HTERT RPE-1 (cell line): ENCODE results near the gene EMILIN2.

Experiments used
- in situ Hi-C: fragments of 300-500 bp; cut with MboI; formaldehyde crosslinking; loops from 4 replicates; pipeline ENCODE4 v1.14.3; 2020; ENCODE audit warnings: low sequenced_read_pairs

The EMILIN2 gene

DNA sequence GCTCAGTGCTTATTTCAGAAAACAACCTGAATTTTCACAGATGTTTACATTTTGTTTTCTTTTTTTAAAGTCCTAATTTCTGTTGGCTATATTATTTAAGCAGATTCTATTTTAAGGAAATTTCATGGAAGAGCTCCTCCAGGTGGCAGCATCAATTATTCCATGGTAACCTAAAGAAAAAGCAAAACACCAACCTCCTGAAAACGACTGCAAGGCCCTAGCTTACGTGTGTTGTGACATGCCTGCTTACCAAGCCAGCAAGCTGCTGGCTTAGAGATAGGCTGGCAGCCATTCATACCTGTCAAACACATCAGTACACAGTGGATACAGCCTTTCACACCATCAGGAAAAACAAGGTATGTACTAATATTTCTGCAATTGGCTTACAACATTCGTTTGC is 101.2 kb downstream of the EMILIN2 start:
- in situ Hi-C loops = no loop called here

DNA sequence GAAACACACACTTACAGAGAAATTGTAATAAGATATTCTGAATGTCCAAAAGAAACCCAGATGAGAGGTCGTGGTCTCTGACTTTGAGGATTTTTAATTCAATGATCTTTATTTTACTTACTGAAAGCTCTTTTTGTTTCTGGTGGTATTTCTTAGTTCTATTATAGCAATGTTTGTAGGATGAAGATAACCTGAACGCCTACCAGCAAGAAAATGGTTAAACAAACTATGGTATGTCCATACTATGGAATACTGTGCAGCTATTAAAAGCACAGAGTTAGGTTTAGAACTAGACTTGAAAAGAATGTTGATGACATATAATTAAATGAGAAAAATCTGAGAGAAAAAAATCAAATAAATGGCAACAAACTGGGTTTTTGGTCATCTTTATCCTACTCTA is 105.8 kb downstream of the EMILIN2 start:
- in situ Hi-C loops = no loop called here

DNA sequence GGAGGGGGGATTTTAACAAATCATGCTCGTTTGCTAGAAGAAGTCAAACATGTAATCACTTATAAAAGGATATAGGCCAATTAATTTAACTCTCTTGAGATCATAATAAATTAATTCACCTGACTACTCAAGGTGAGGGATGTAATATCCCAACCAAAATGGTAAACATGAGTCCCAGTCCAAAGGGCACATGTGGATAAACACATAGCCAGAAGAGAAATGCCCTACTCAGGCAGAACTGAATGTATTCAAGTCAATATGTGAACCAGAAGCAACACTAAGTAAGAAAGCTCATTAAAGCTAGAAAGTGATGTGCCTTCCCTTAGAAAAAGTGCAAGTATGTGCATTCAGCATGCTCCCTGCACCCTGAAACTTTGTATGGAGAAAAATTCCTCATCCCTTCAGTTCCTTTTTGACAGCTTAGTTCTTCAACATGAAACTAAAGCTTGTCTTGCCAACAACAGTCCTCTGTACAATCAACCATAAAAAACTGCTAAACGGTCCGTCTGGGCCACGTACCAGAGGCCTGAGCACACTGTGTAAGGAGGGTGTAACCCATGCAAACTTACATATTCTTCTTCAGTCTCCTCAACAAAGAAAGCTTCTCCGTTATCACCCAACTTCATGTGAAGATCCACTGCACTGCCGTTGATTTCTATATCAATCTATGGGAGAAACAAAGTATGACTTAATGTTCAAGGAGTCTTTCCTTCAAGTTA is 107.3 kb downstream of the EMILIN2 start:
- in situ Hi-C loops = no loop called here

DNA sequence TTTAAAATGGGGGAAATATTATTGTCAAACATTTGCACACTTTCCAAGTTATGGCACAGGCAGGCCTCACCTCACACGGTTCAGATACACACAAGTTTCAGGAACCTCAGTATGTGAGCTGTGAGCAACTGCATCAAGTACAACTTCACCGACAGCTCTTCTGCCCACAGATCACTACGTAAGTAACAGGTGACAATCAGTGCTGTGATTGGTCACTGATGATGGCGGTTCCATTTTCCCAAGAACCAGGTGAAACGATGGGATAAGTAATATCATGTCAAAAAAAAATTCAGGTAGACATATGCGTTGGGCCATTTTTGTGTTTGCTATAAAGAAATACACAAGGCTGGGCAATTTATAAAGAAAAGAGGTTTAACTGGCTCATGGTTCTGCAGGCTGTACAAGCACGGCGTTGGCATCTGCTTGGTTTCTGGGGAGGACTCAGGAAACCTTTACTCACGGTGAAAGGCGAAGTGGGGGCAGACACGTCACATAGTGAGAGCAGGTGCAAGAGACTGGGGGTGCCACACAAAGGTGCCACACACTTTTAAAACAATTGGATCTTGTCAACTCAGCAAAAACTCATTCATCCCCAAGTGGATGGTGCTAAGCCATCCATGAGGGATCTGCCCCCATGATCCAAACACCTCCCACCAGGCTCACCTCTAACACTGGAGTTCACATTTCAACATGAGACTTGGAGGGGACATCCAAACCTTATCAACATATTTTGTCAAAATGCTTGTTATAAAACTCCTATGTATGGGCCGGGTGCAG is 108.3 kb downstream of the EMILIN2 start:
- in situ Hi-C loops = no loop called here

DNA sequence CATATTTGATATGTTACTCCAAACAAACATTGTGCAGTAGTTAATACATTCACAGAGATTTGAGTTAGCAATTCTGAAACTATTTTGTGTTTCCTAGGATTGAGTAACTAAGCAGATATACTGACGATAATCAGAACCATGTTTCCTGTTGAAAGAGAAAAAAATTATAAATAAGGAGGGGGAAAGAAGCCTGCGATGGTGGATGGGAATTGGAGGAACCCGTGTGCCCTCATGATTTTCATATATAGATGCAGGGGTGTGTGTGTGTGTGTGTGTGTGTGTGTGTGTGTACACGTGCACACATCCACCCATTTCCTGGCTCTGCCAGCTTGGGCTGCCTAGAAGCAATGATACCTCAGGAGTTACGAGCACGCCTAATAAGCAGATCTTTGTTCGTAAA is 109.2 kb downstream of the EMILIN2 start:
- in situ Hi-C loops = no loop called here

DNA sequence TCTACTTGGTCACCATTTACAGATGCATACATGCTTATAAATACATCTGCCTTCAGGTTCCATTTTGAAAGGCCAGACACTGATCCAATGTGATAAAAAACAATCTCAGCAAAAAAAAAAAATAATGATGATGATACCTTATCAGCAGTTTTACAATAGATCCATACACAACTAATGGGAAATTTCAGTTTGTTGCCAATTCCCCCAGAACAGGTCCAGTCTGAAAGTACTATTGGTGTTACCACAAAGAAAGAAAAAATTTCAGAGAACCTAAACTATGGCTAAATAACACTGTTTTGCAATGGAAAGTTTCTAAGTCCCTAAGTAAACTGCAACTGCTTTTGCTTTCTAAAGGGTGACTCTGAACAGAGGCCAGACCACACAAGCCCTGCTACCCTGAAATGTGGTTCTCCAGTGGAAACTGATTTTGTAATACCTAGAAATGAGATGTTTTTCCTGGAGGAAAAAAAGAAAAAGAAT is 112.1 kb downstream of the EMILIN2 start:
- in situ Hi-C loops = no loop called here

DNA sequence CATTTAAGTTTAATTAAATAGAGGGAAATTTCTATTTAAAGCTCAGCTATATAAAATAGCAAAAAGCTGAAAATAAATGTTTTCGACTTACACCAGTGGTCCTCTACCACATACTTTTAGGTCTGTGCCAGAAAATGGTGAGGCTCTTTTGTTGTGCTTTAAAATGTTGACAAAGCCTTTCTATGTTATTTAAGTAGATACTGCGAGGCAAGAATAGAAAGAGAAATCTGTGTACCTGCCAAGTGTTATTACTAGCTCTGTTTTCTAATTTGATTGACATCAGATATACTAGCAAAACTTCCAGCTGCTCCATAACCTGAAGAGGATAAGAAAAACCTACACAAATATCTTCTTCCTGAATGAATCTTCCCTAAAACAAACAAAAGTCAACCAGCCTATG is 112.5 kb downstream of the EMILIN2 start:
- in situ Hi-C loops = no loop called here

DNA sequence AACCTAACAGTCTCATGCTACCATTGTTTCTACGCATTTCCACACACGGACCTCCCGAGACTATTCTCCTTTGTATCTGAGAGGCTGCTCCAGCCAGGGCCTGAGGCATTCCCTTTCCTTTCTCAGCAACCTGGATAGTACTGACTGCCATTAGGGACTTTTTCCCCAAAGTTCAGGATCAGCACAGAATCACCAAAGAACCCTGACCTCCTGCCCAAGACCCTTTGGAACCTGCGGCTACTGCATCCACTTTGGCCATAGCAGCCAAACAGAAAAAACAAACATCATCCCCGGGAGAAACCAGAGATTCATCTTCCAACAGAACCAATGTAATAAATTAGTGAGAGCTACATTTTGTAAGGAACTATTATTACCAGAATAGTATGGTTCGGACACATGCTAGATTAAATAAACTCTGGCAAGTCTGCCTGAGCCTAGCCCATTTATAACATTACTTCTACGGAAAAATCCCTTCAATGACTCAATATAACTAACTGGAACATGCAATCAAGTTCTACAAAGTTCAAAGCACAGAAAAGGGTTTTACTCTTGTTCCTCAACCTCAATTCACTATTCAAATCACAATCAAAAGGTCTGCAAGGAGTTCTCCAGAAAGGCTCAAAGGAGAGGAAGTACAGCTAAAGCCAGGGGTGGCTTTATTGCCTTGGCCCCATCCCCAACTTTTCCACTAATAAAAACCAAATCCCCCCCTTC is 114.3 kb downstream of the EMILIN2 start:
- in situ Hi-C loops = no loop called here

DNA sequence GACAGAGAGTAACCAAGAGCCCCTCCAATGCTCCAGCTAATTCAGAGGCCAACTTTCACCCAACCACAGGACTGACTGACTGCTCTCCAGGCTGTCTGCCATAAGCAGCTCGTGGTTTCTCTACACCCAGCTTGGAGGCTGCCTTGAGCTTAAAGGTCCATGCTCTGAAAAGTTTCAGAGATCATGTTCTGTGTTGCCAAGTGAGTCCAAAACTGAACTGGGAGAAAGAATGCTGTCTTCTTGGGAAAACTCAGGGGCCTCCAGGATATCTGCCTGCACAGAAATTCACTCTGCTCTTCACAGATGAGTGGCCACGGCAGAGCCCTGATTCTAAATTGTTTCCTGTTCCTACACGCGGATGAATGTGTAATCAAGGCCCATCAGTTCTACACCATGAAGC is 115.0 kb downstream of the EMILIN2 start:
- in situ Hi-C loops = no loop called here

DNA sequence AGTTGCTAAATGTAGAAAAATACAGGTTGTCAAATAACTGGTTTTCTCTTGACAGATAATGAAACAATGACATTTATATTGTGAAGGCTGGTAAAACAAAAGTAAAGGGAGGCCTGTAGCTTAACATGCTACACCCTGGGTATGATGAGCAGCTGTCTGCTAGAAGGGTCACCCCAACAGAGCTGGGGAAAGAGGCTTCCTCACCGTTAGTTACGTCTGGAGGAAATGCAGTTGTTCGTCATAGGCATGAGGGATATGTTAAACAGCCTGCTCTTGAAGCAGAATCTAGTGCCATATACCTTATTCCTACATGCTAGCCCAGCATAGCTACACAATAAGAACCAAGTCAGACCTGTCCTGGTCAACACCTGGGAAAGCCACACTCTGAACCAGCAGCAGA is 116.2 kb downstream of the EMILIN2 start:
- in situ Hi-C loops = no loop called here

DNA sequence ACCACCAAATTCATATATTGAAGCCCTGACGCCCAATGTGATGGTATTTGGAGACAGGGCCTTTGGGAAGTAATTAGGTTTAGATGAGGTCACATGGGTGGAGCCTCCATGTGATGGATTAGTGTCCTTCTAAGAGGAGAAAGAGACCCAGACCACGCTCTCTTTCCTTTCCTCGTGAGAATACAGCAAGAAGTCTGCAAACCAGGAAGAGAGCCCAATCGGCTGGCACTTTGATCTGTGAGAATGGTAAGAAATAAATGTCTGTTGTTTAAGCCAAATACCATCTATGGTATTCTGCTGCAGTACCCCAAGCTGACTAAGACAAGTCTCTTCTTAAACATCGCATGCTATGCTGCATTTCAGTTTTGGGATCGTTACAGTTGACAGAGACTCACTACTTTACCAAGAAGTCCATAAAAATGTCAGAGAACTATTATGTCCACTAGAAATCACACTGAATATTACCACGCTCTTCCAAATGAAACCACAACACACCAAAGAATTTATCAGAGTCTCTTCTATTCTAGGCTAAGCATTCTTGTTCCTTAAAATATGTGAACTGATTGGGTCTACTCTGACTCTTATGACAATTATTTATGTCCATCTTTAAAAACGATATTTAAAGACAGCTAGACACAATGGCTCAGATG is 117.7 kb downstream of the EMILIN2 start:
- in situ Hi-C loops = no loop called here
